OCI-LY3 (cell line): ENCODE measurements around the gene KRT84.

ENCODE experiments used
- CTCF ChIP-seq: fragments of 200-600, 300-600 bp; sonication (generic); IDR thresholded peaks from 2 replicates; pipeline ENCODE4 v1.5.1; 2014; ENCODE audit warnings: antibody characterized with exemption, low read length, low read depth
- EZH2phosphoT487 ChIP-seq: fragments of 200-600 bp; shearing (Covaris generic); IDR thresholded peaks from 2 replicates; pipeline ENCODE4 v1.6.1; 2018; ENCODE audit warnings: antibody characterized with exemption, mixed run types, low read depth

GRCh38 chr12:52351196-52352059 lies 34.0 kb downstream of the KRT84 start:
- TF ChIP-seq CTCF (no peak), EZH2phosphoT487 (no peak)
